ENCODE data around the gene TPRG1L.

Gene TPRG1L

DNA sequence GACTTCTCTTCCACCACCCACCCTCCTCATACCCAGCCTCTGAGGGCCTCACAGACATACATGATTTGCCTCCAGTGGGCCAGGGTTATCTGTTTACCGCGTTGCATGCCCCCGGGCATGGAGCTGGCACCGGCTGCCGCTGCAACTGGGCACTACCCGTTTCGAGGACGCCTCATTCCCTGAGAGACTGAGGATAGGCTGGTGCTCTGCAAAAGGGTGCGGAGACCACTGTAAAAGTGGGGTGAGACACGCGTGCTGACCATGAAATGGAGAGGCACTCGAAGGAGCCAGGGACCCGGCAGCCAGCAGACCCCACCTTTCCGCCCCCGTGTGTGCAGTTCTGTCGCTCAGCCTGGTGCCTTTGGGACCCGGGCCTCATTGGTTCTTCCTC, 48.2 kb downstream of the TPRG1L start:
- H3K4me1 ChIP-seq (ENCODE audit: control insufficient read depth, insufficient read depth, low read length): no peaks in the 10 kb centered on the region
- H3K9me3 ChIP-seq (ENCODE audit: control insufficient read depth, low read length): no peaks in the 10 kb centered on the region
- no peak overlapping the region for H3K9ac ChIP-seq (ENCODE audit: low read length)
- H3K4me3 ChIP-seq (ENCODE audit: low read length): no peak overlapping the region
- H3K36me3 ChIP-seq (ENCODE audit: control insufficient read depth, insufficient read depth, low read length, severe bottlenecking): no peaks in the 10 kb centered on the region
- DNase-seq (ENCODE audit: low read depth): no peak
- peaks cover 47% of the 10 kb centered on the region for H3K27me3 ChIP-seq (replicated peaks; ENCODE audit: control insufficient read depth, insufficient read depth, low read length)

DNA sequence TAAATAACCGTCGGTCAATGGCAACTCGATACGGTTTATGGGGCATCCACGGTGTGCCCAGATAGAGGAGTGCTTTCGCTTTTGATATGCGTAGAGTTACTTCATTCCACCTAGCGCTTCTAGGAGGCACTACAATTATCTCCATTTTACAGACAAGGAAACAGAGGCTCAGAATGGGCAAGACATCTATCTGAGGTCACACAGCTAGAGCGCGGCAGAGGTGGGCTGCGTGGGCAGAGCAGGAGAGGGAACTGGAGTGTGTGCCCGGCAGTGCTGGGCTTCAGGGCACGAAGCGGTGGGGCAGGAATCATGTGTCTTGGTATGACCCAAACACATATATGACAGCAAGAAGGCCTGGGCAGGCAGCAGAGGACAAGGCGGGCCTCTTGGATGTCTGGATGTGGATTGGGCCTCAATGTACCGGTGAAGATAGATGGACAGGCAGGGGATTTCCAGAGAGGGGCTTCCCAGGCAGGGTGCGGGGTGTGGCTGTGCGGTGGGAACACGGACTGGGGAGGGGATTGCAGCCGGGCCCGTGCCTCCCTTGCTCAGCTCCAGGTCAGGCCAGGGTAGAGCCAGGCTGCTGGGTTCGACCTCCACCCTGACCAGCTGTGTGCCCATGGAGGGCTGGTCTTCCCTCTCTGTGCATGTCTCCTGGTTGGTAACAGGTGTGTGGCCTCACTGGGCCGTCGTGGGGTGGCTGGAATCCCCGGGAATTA, 48.7 kb downstream of the TPRG1L start:
- H3K9ac ChIP-seq (ENCODE audit: low read length): no peak overlapping the region
- no peaks in the 10 kb centered on the region for H3K36me3 ChIP-seq (ENCODE audit: control insufficient read depth, insufficient read depth, low read length, severe bottlenecking)
- no peaks in the 10 kb centered on the region for H3K9me3 ChIP-seq (ENCODE audit: control insufficient read depth, low read length)
- peaks cover 47% of the 10 kb centered on the region for H3K27me3 ChIP-seq (replicated peaks; ENCODE audit: control insufficient read depth, insufficient read depth, low read length)
- no peaks in the 10 kb centered on the region for H3K4me1 ChIP-seq (ENCODE audit: control insufficient read depth, insufficient read depth, low read length)
- no peak overlapping the region for H3K4me3 ChIP-seq (ENCODE audit: low read length)
- DNase-seq (ENCODE audit: low read depth): no peak

- peaks cover 55% of the 10 kb centered on the region for H3K27me3 ChIP-seq (replicated peaks; ENCODE audit: control insufficient read depth, insufficient read depth, low read length)
- no peaks in the 10 kb centered on the region for H3K9me3 ChIP-seq (ENCODE audit: control insufficient read depth, low read length)
- H3K4me3 ChIP-seq (ENCODE audit: low read length): no peak overlapping the region
- no peaks in the 10 kb centered on the region for H3K4me1 ChIP-seq (ENCODE audit: control insufficient read depth, insufficient read depth, low read length)
- DNase-seq (ENCODE audit: low read depth): no peak
- no peaks in the 10 kb centered on the region for H3K36me3 ChIP-seq (ENCODE audit: control insufficient read depth, insufficient read depth, low read length, severe bottlenecking)
- H3K9ac ChIP-seq (ENCODE audit: low read length): no peak overlapping the region
Measured at GRCh38 chr1:3674100-3675094, 49.6 kb downstream of the TPRG1L start.

GRCh38 chr1:3675436-3675835, 50.6 kb downstream of the TPRG1L start:
- H3K4me3 ChIP-seq (ENCODE audit: low read length): no peak overlapping the region

GRCh38 chr1:3676581-3677470, 52.0 kb downstream of the TPRG1L start:
- Histone ChIP-seq H3K9ac (ENCODE audit: low read length) (no peak overlapping the region), H3K36me3 (ENCODE audit: control insufficient read depth, insufficient read depth, low read length, severe bottlenecking) (no peaks in the 10 kb centered on the region), H3K9me3 (ENCODE audit: control insufficient read depth, low read length) (no peaks in the 10 kb centered on the region), H3K4me1 (ENCODE audit: control insufficient read depth, insufficient read depth, low read length) (no peaks in the 10 kb centered on the region), H3K27me3 (replicated peaks; ENCODE audit: control insufficient read depth, insufficient read depth, low read length) (peaks cover 44% of the 10 kb centered on the region), H3K4me3 (ENCODE audit: low read length) (no peak overlapping the region)
- no peak for DNase-seq (ENCODE audit: low read depth)

More at GRCh38 chr1:3675436-3675835, 50.6 kb downstream of the TPRG1L start:
- no peaks in the 10 kb centered on the region for H3K9me3 ChIP-seq (ENCODE audit: control insufficient read depth, low read length)
- no peaks in the 10 kb centered on the region for H3K36me3 ChIP-seq (ENCODE audit: control insufficient read depth, insufficient read depth, low read length, severe bottlenecking)
- H3K4me1 ChIP-seq (ENCODE audit: control insufficient read depth, insufficient read depth, low read length): no peaks in the 10 kb centered on the region
- H3K9ac ChIP-seq (ENCODE audit: low read length): no peak overlapping the region
- no peak for DNase-seq (ENCODE audit: low read depth)
- H3K27me3 ChIP-seq (replicated peaks; ENCODE audit: control insufficient read depth, insufficient read depth, low read length): peaks cover 57% of the 10 kb centered on the region

- Histone ChIP-seq H3K36me3 (ENCODE audit: control insufficient read depth, insufficient read depth, low read length, severe bottlenecking) (no peaks in the 10 kb centered on the region), H3K4me1 (ENCODE audit: control insufficient read depth, insufficient read depth, low read length) (no peaks in the 10 kb centered on the region), H3K27me3 (replicated peaks; ENCODE audit: control insufficient read depth, insufficient read depth, low read length) (peaks cover 39% of the 10 kb centered on the region), H3K9me3 (ENCODE audit: control insufficient read depth, low read length) (no peaks in the 10 kb centered on the region), H3K9ac (ENCODE audit: low read length) (no peak overlapping the region), H3K4me3 (ENCODE audit: low read length) (no peak overlapping the region)
- DNase-seq (ENCODE audit: low read depth): no peak
Measured at GRCh38 chr1:3677484-3677883, 52.7 kb downstream of the TPRG1L start.

- Histone ChIP-seq H3K36me3 (ENCODE audit: control insufficient read depth, insufficient read depth, low read length, severe bottlenecking) (no peaks in the 10 kb centered on the region), H3K27me3 (replicated peaks; ENCODE audit: control insufficient read depth, insufficient read depth, low read length) (peaks cover 46% of the 10 kb centered on the region), H3K4me3 (ENCODE audit: low read length) (no peak overlapping the region), H3K4me1 (ENCODE audit: control insufficient read depth, insufficient read depth, low read length) (no peaks in the 10 kb centered on the region), H3K9me3 (ENCODE audit: control insufficient read depth, low read length) (no peaks in the 10 kb centered on the region), H3K9ac (ENCODE audit: low read length) (no peak overlapping the region)
- DNase-seq (ENCODE audit: low read depth): no peak
Measured at GRCh38 chr1:3678361-3679097, 53.7 kb downstream of the TPRG1L start.

DNA sequence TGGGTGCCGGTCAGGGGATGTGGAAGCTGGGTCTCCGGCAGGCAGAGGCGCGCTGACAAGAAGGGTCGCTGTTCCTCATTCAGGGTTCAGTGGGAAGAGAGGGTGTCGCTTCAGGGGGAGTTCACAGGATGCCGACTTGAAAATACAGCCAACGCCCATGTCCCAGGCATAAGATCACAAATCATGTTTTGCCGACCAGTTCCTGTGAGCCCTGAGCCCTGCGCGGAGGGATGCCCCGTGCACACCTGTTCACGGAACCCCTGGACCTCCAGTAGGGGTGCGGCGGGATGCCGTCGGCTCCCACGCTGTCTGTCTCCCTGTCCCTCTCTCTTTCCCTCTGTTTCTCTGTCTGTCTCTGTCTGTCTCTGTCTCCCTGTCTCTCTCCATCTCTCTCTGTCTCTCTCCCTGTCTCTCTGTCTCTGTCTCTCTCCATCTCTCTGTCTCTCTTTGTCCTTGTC, 54.3 kb downstream of the TPRG1L start:
- H3K9me3 ChIP-seq (ENCODE audit: control insufficient read depth, low read length): no peaks in the 10 kb centered on the region
- no peak for DNase-seq (ENCODE audit: low read depth)

More for the DNA sequence above, 54.3 kb downstream of the TPRG1L start:
- H3K27me3 ChIP-seq (replicated peaks; ENCODE audit: control insufficient read depth, insufficient read depth, low read length): peaks cover 42% of the 10 kb centered on the region
- H3K36me3 ChIP-seq (ENCODE audit: control insufficient read depth, insufficient read depth, low read length, severe bottlenecking): no peaks in the 10 kb centered on the region
- H3K9ac ChIP-seq (ENCODE audit: low read length): no peak overlapping the region
- H3K4me3 ChIP-seq (ENCODE audit: low read length): no peak overlapping the region
- no peaks in the 10 kb centered on the region for H3K4me1 ChIP-seq (ENCODE audit: control insufficient read depth, insufficient read depth, low read length)
